Fibroblast of skin of left biceps (primary cell): Measurements from ENCODE around the gene HBS1L.
A peak's percentile ranks its signal among the peaks of the same experiment; 100 is the strongest.

Experiments
- DNase-seq, 2 experiments: peaks; one replicate each; pipeline ENCODE4 v3.0.0-alpha.2; 2013; ENCODE audit warnings: low read depth in 2 of 2

The HBS1L gene

DNA sequence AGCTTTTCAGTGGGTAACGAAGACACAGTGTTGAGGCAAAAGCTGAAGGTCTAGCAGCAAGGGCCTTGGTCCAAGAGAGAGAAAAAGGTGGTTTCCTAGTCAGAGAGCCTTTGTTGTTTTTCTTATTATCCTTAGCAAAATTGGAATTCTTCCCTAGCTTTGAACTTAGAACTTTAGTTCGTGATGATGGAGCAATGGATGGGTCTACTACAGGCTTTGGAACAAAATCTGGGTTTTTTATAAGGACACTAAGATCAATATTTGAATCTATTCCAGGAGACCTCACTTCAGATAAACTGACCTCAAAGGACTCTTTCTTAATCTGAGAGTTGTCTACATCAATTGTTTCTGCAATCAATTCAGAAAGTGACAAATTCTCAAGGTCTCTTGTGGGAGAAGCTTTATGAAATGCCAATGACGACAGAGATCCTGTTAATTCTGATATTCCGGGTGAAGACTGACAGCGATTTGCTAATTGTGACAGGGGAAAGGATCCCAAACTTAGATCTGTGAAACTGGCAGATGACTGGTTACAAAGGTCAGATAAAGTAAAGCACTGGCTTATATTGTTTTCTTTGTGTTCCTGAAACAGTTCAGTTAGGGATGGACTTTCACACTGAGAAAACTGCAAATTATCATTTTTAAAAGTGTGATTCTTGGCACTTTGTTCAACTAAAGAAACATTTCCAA, 17.7 kb downstream of the HBS1L start:
- no peak for DNase-seq

DNA sequence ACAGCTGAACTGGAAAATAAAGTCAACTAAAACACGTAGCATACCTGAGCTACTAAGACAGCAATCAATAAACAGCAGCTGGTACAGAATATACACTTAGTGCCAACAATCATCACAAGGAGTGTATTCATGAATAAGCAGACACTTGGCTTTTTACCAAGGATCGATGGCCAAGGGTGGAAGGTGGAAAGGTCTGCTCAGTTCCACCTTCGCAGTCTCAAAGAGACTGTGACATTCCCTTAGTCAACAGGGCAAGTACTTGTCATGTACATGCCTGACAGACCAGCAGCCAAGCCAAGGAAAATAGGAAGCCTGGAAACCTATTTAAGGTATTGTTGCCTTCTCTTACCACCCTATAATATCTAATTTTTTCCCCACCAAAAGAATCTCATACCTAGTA, 21.4 kb downstream of the HBS1L start:
- no peak for DNase-seq

- no peak for DNase-seq
Observed at GRCh38 chr6:135030532-135031178, 24.0 kb downstream of the HBS1L start.

DNA sequence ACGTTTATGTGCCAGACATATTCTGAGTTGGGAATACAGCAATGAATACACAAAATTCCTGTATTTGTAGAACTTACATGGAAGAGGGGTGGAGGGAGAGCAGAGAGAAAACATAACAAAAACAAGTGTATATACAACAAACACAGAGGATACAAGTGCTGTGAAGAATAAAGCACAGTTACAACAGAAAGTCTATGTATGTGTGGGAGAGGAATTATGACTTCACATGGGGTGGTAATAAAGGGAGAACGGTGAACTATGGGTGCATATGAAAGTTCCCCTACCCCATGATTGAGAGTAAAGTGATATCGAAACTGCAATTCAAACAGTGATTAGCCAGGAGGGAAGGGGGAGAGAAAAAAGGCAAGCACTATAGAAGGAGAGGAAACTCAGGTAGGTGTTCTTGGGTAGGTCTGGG, 24.6 kb downstream of the HBS1L start:
- DNase-seq, result no peak

DNA sequence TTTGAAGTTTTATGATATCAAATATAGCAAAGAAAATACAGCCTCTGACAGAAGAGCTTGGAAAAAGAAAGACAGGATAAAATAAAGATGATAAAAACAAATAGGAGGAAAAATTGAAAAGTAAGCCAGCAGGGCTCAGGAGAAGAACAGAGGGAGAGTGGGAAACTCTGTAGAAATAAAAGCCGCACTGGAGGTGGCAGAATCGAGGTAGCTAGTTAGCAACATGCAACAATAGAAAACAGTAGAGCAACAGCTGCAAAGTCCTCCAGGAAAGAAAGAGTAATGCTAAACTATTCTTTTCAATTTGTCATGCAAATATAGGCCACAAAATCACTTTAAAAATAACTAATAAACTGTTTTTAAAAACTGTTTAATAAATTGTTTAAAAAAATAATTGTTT, 28.8 kb downstream of the HBS1L start:
- no peak for DNase-seq

DNA sequence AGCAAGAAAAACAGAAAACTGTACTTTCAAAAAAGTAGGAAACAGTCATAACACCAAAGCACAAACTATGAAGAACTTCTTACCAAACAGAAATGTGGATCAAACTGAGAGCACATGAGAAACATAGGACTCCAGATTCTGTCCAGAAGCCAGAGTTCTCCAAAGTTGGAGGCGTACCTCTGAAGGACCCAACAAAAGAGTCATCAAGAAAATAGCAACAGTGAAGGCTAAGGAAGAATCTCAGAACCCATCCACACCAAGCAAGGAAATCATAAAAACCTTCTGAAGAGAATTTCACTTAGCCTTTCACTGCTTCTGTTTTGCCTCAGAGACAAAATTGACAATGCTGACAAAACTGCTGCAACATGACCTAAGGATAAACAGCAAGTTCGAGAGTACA, 29.4 kb downstream of the HBS1L start:
- no peak for DNase-seq

DNA sequence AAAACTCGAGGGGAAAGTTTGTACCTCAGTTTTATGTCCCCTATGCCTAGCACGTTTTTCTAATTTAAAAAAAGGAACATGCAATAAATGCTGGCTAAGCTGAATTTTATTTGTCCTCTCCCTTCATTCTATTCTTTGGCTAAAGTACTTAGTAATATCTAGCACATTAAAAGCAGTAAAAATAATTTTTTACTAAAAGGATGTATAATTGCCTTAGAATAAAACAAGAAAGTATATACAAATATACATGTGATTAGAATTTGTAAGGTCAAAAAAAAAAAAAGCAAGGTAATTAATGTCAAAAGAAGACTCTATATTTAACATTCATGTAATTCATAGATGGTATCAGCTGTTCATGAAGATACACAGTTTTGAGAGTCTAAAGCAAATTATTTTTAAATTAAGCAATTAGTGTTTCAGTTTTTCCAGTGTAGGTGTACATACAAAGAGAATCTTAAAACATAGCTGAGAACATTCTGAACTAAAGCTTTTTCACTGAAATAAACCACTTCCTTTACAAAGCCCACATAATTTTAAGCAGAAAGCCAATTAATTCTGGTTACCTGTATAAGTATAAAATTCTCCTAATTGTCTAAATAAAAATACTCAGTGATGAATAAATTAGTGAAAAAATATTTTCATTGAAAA, 32.4 kb downstream of the HBS1L start:
- no peak for DNase-seq

GRCh38 chr6:135021310-135022049, 33.1 kb downstream of the HBS1L start:
- DNase-seq, result no peak

DNA sequence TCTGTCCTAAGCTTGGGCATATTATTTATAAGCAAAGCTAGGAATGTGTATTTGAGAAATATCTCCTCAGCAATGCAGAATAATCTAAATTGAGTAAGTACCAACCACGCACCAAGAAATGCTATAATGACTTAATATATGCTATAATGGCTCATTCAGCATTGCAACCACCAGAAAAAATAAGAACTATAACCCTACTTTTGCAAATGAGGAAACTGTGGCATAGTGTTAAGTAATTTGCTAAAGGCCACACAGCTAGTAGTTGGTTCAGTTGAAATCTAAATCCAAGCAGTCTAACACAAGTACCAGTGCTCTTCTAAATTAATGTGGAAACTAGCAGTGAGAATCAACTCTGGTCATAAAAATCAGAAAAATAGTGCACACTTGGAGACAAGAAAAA, 35.7 kb downstream of the HBS1L start:
- DNase-seq, result no peak

DNA sequence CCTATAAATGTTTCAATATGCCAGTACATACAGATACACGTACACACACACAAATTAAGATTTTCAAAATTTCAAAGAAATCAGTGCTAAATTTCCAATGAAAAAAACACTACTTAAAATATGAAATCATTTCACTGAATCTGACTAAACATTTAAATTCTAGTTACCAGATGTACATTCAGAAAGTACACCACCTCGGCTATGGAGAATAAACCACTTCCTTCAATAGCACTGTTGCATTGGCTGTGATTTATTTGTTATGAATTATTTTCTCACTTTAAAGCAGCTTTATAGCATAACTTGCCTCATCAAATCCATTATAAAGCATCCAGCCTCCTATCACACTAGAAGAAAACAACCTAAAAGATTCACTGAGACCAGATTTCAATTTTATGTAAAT, 36.6 kb downstream of the HBS1L start:
- no peak for DNase-seq

DNA sequence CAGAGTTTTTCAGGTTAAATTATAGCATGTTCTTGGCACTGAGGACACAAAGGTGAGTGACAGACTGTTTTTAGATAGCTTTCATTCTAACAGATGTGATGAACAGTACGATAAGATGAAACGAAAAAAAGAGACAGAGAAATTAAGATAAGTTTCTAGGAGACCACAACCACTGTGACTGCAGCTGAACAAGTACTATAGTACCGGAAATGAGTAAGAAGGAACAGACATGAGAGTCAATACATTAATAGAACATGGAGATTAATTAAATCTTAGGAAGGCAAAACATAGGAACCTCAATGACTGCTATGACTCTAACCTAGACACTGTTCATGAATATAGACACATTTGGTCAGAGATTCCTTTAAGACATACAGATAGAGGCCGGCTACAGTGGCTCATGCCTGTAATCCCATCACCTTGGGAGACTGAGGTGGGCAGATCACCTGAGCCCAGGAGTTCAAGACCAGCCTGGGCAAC, 40.2 kb downstream of the HBS1L start:
- DNase-seq, result no peak

DNA sequence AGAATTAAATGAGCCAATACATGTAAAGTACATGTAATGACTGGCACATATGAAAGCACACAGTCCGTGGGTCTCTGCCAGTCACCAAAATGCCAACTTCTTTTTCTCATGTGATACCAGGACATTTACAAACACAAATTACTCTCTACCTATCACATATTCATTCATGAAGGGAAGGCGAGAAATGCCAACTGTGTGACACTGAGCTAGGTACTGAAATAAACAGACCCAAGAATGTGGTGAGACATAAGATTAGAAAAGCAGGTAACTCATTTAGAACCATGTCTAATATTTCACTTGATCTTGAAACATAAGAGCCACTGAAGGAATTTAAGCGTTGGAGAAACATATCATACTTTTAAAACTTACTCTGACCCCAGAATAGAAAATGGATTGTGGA, 41.4 kb downstream of the HBS1L start:
- DNase-seq, result no peak

GRCh38 chr6:135012764-135013163, 41.9 kb downstream of the HBS1L start:
- peak; percentile 21 to 34 for DNase-seq

DNA sequence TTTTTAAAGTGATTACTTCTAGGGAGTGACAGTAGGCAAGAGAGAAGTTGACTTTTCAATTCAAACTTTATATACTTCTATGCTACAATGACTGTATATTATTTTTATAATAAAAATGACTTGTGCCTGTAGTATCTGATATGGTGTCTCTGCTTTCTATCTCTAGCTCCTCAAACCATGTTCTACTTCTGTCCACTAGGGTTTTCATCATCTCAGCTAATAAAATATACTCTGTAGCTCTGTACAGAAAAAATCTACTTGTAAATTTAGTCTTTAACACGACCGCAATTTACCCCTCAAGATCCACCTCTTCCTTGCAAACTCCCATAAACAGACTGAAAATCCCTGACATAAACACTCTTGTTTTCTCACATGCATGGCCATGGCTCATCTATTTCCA, 42.3 kb downstream of the HBS1L start:
- no peak for DNase-seq

GRCh38 chr6:135008941-135009290, 45.7 kb downstream of the HBS1L start:
- no peak for DNase-seq

- no peak for DNase-seq
Observed at GRCh38 chr6:135008072-135008940, 46.3 kb downstream of the HBS1L start.

GRCh38 chr6:135006386-135006914, 48.2 kb downstream of the HBS1L start:
- DNase-seq, result no peak

- DNase-seq, result no peak
Observed at GRCh38 chr6:135004399-135004798, 50.2 kb downstream of the HBS1L start.

GRCh38 chr6:135002974-135003703, 51.5 kb downstream of the HBS1L start:
- DNase-seq, result no peak

DNA sequence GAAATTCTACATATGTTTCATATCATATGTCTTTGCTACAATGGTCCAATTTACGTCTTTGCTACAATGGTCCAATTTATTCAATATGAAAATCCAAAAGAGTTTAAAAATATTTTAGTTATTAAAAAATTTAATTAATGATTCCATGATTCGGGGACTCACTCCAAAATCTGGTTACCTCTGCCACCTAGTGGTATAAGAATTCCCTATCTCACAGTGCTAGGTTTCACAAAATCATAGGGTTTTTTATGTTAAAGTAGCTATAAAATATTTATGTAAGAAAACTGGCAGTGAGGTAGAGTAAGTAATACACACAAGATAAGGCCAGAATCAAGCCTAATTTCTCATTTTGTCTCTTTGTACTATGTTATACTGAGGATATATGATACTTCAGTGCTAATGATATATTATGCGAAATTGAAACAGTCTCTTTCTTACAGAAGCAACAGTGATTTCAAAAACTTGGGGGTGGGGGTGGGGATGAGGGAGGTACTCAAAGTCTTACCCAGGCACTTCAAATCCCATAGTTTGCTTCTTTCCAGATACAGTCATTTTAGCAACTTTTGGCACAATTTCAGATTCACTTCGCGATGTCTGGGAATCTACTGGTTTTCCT, 52.3 kb downstream of the HBS1L start:
- no peak for DNase-seq
